GM18858 (cell line): ENCODE data around the gene GLUL.
"Not testable (repeated sequence)": the region's sequence is repeated elsewhere in the genome, so short reads cannot be mapped to it uniquely, and the experiment has no call there.

ENCODE experiments used
- ATAC-seq: cut with Tn5 transposase; IDR thresholded peaks from one replicate; pipeline ENCODE4 v1.9.1; 2021; ENCODE audit not compliant: unreplicated experiment

Gene GLUL

DNA sequence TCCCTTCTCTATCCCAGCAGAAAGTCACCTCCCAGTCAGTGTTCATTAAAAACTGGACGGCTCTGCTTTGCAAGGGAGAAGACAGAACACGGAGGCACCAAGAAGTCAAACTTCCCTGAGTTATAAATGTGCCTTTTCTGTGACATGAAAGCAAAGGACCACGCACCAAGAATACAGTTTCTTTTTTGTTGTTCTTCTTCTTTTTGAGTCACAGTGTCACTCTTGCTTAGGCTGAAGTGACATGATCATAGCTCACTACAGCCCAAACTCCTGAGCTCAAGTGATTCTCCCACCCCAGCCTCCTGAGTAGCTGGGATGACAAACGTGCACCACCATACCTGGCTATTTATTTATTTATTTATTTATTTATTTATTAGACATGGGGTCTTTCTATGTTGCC is 22.7 kb downstream of the GLUL start:
- no peak for ATAC-seq

GRCh38 chr1:182368358-182368757 is 23.2 kb downstream of the GLUL start:
- ATAC-seq, result no peak

DNA sequence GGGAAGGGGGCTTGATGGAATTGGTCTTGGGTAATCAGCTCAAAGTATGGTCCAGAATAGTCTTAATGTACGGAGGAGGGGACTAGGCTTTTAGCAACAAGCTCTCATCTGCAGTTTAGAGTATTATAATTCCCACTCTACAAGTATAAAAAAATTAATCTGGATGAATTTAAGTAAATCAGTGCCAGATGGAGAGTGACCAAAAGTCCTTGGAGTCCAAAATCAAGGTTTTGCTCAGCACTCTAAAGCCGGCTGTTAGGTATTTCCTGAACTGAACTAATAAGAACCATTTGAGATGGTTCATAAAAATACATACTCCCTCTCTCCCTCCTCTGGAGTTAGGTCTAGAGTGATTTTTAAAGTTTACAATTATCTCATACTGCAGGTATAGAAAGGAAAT is 23.7 kb downstream of the GLUL start:
- ATAC-seq, result no peak

GRCh38 chr1:182366596-182366995 is 25.0 kb downstream of the GLUL start:
- no peak for ATAC-seq

GRCh38 chr1:182359645-182360044 is 31.9 kb downstream of the GLUL start:
- no peak for ATAC-seq

- ATAC-seq, result no peak
Measured at GRCh38 chr1:182357913-182358312, 33.7 kb downstream of the GLUL start.

DNA sequence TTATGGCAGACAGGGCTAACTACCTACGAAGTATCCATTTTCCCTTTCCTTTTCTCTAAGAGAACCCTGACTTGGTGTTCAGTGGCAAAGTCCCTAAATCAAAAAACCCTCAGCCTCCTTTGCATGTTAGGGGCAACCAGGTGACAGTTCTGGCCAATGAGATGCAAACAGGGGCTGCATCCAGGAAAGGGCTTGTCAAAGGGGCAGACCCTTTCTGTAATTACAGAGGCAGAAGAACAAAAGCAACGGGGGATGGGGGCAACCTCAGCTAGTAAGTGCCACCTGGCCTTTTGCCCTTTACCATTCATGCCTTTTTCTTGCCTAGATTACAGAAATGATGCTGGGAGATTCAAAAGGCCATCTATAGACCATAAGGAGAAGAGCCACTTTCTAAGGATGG is 34.4 kb downstream of the GLUL start:
- ATAC-seq, result no peak

- ATAC-seq, result no peak
Measured at GRCh38 chr1:182355723-182356098, 35.9 kb downstream of the GLUL start.

DNA sequence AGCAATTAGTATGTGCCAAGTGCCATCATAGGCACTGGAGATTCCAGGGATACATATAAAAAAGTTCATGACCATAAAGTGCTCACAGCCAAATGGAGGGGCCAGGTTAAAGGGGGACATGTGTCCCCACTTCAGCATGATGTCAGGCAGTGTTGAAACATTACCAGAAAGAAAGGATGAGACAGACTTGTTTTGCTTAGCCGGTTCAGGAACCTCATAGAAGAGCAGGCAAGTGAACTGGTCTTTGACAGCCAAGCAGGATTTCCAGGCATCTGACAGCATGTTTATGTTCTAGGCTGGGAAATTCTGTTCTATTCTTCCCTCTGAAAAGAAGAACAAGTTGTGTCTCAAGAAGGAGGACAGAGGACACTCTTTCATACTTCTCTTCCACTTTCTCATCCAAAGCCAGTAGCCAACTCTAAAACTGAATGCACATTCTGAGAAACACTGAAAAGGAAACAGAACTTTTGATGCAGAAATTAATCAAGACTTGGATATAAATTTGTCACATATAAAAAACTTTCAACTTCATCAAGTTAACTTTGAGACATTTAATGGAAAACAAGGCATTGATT is 39.7 kb downstream of the GLUL start:
- no peak for ATAC-seq

- ATAC-seq, result no peak
Measured at GRCh38 chr1:182350839-182351238, 40.8 kb downstream of the GLUL start.

GRCh38 chr1:182348961-182349747 is 42.4 kb downstream of the GLUL start:
- no peak for ATAC-seq

- no peak for ATAC-seq
Measured at GRCh38 chr1:182347019-182347418, 44.6 kb downstream of the GLUL start.

GRCh38 chr1:182340233-182341058 is 51.1 kb downstream of the GLUL start:
- ATAC-seq, result no peak

GRCh38 chr1:182339684-182340083 is 51.9 kb downstream of the GLUL start:
- no peak for ATAC-seq

DNA sequence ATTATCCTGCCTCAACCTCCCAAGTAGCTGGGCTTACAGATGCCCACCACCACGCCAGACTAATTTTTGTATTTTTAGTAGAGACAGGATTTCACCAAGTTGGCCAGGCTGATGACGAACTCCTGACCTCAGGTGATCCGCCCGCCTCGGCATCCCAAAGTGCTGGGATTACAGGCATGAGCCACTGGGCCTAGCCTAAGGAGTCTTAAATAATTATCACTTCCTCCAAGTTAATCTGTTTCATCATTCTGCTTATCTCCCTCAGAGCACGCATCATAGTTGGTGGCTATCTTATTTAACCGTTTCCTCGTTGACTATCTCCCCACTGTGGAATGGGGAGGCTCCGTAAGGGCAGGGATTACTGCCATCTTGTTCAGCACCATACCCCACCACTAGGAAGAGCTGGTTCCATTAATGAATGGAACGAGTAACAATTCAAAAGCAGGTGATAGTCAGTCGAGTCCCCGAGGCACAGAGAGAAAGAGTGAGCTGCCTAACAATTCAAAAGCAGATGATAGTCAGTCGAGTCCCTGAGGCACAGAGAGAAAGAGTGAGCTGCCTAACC is 52.7 kb downstream of the GLUL start:
- ATAC-seq, result no peak

DNA sequence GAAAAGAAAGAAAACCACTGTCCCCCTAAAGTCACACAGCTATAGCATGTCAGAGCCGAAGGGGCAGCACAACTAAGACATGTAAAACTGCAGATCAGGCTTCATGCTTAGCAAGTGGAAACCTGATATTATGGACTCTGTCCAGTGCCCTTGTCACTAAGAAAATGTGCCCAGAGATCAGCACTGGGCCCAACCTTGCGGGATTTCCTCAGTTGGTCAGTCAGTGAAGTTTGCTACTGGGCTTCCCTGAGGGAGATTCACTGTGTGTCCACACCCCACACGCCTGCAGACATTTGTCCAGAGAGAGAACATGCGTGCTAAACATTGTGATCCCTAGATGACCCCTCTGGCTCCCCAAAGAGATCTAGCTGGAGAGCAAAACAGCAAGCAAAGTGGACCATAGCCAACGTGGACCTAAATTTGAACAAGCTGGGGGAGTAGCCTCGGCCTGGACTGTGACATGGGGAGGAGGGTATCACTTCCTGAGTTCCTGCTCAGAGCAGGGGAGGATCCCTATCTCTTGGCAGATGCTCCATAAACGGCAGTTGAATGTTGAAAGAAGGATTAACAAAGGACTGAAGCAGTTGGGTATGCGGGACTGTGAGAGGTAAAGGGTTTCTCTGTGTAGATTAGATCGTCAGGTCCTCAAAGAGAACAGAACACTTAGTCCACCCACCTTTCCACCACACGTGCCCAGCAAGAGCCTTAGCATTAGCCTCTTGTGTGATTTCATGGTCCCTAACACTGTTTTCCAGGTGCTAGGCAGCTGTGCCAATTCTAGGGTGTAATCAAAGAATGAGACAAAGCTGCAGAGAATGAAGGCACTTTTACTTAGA is 53.6 kb downstream of the GLUL start:
- no peak for ATAC-seq

DNA sequence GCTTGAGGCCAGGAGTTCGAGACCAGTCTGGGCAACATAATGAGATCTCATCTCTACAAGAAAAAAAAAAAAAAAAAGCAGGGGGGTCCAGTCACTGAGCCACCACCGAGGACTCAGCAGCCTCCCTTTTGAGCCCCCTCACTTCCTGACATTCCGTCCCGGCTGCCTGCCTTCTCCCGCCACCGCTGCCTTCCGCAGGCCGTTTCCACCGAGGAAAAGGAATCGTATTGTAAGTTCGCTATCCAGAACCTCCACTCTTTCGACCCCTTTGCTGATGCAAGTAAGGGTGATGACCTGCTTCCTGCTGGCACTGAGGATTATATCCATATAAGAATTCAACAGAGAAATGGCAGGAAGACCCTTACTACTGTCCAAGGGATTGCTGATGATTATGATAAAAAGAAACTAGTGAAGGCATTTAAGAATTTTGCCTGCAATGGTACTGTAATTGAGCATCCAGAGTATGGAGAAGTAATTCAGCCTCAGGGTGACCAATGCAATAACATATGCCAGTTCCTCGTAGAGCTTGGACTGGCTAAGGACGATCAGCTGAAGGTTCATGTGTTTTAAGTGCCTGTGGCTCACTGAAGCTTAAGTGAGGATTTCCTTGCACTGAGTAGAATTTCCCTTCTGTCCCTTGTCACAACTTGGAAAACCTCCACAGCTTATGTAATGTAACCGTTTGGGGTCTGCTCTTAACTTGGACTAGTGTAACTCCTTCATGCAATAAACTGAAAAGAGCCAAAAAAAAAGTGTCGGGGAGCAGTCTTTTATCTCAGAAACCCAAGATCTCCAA is 55.6 kb downstream of the GLUL start:
- no peak for ATAC-seq

DNA sequence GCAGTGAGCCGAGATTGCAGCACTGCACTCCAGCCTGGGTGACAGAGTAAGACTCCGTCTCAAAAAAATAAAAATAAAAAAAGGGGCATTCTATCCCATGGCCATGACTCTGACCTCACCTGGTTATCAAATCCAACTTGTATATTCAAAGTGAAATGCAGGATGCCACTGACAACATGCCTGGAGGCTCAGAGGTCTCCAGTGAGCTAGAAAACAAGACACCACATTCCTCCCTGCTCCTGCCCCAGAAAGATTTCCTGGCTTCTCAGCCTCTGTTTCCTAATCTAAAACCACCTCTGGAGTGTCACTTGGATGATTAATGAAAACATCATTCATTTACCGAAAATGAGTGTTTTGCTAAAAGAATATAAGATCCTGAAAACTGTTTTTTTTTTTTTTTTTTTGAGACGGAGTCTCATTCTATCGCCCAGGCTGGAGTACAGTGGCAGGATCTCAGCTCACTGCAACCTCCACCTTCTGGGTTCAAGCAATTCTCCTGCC is 58.5 kb downstream of the GLUL start:
- not testable (repeated sequence) for ATAC-seq

DNA sequence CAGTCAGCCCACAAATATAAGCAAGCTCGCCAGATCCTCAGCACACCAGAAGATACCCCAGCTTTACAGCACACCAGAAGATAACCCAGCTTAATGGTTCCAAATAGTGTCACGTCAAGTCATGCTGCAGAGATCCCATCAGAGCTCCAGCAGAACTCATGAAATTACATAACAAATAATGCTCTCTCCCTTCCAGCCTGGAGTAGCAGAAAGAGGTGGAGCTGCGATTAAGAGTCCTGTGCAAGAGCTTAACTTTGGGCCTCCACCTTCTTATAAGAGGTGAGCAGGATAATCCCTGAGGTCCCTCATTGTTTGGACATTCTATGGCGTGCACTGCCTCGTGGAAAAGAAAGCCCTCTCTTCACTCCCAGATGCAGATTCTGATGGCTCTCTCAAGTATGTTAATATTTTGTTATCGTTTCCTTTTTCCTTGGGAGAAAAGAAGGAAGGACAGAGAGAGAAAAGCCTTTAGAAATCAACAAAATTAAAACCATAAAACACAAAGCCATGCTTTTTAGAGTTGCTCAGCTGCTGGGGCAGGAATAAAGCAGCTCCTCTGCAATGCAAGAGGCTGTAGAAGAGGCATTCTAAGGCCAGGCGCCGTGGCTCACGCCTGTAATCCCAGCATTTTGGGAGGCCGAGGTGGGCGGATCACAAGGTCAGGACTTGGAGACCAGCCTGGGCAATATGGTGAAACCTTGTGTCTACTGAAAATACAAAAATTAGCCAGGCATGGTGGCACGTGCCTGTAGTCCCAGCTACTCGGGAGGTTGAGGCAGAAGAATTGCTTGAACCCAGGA is 59.1 kb downstream of the GLUL start:
- ATAC-seq, result no peak
